Measurements from ENCODE around the gene GLIPR1.

GRCh38 chr12:75446857-75447256 lies 33.7 kb upstream of the GLIPR1 start:
- TF ChIP-seq ZC3H10 (CRISPR knock-in tag; IDR thresholded peaks at IDR 0.05), result no peak
- TF ChIP-seq, protein P1, sequence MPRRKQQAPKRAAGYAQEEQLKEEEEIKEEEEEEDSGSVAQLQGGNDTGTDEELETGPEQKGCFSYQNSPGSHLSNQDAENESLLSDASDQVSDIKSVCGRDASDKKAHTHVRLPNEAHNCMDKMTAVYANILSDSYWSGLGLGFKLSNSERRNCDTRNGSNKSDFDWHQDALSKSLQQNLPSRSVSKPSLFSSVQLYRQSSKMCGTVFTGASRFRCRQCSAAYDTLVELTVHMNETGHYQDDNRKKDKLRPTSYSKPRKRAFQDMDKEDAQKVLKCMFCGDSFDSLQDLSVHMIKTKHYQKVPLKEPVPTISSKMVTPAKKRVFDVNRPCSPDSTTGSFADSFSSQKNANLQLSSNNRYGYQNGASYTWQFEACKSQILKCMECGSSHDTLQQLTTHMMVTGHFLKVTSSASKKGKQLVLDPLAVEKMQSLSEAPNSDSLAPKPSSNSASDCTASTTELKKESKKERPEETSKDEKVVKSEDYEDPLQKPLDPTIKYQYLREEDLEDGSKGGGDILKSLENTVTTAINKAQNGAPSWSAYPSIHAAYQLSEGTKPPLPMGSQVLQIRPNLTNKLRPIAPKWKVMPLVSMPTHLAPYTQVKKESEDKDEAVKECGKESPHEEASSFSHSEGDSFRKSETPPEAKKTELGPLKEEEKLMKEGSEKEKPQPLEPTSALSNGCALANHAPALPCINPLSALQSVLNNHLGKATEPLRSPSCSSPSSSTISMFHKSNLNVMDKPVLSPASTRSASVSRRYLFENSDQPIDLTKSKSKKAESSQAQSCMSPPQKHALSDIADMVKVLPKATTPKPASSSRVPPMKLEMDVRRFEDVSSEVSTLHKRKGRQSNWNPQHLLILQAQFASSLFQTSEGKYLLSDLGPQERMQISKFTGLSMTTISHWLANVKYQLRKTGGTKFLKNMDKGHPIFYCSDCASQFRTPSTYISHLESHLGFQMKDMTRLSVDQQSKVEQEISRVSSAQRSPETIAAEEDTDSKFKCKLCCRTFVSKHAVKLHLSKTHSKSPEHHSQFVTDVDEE (CRISPR knock-in tag; IDR thresholded peaks at IDR 0.05), result no peak
- no peak for TF ChIP-seq SNAI2 (CRISPR knock-in tag; IDR thresholded peaks at IDR 0.05)
- no peak for TF ChIP-seq BACH2 (CRISPR knock-in tag; IDR thresholded peaks at IDR 0.05; ENCODE audit: borderline replicate concordance)
- no peak for TF ChIP-seq POU6F1 (CRISPR knock-in tag; IDR thresholded peaks at IDR 0.05; ENCODE audit: borderline replicate concordance, low read depth)
- no peak for TF ChIP-seq CSDC2 (CRISPR knock-in tag; IDR thresholded peaks at IDR 0.05)
- TF ChIP-seq ZNF70 (CRISPR knock-in tag; IDR thresholded peaks at IDR 0.05), result no peak
- TF ChIP-seq ZNF8 (CRISPR knock-in tag; IDR thresholded peaks at IDR 0.05), result no peak
- TF ChIP-seq, protein P2, sequence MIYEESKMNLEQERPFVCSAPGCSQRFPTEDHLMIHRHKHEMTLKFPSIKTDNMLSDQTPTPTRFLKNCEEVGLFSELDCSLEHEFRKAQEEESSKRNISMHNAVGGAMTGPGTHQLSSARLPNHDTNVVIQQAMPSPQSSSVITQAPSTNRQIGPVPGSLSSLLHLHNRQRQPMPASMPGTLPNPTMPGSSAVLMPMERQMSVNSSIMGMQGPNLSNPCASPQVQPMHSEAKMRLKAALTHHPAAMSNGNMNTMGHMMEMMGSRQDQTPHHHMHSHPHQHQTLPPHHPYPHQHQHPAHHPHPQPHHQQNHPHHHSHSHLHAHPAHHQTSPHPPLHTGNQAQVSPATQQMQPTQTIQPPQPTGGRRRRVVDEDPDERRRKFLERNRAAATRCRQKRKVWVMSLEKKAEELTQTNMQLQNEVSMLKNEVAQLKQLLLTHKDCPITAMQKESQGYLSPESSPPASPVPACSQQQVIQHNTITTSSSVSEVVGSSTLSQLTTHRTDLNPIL (CRISPR knock-in tag; IDR thresholded peaks at IDR 0.05; ENCODE audit: low read depth), result 0 out of 2 replicates have a peak, but pooled peaks have one; percentile 47
- peak; percentile 98 for TF ChIP-seq ISL1 (CRISPR knock-in tag; IDR thresholded peaks at IDR 0.05)
- TF ChIP-seq, protein P3, sequence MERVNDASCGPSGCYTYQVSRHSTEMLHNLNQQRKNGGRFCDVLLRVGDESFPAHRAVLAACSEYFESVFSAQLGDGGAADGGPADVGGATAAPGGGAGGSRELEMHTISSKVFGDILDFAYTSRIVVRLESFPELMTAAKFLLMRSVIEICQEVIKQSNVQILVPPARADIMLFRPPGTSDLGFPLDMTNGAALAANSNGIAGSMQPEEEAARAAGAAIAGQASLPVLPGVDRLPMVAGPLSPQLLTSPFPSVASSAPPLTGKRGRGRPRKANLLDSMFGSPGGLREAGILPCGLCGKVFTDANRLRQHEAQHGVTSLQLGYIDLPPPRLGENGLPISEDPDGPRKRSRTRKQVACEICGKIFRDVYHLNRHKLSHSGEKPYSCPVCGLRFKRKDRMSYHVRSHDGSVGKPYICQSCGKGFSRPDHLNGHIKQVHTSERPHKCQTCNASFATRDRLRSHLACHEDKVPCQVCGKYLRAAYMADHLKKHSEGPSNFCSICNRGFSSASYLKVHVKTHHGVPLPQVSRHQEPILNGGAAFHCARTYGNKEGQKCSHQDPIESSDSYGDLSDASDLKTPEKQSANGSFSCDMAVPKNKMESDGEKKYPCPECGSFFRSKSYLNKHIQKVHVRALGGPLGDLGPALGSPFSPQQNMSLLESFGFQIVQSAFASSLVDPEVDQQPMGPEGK (CRISPR knock-in tag; IDR thresholded peaks at IDR 0.05; ENCODE audit: borderline replicate concordance), result no peak
- no peak for TF ChIP-seq PPARA (CRISPR knock-in tag; IDR thresholded peaks at IDR 0.05; ENCODE audit: borderline replicate concordance)
